GM18502 (cell line): Measurements from ENCODE around the gene RAPGEF4.

Experiments
- ATAC-seq: cut with Tn5 transposase; IDR thresholded peaks from one replicate; pipeline ENCODE4 v1.9.1; 2021; ENCODE audit warnings: mild to moderate bottlenecking; ENCODE audit not compliant: unreplicated experiment, poor library complexity

Gene RAPGEF4

DNA sequence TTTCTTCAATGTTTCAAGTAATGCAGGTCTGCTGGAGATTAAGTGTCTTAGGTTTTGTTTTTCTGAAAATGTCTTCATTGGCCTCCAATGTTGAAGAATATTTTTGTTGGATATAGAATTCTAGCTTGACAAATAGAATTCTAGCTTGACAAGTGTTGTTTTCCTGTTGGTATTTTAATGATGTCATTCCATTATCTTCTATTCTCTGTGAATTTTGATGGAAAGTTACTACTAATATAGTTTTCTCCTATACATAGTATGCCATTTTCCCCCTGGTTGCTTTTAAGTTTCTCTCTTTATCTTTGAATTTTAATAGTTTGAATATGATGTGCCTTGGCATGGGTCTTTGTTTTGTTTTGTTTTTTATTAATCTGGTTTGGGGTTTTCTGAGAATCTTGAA, 119.9 kb downstream of the RAPGEF4 start:
- ATAC-seq = no peak

DNA sequence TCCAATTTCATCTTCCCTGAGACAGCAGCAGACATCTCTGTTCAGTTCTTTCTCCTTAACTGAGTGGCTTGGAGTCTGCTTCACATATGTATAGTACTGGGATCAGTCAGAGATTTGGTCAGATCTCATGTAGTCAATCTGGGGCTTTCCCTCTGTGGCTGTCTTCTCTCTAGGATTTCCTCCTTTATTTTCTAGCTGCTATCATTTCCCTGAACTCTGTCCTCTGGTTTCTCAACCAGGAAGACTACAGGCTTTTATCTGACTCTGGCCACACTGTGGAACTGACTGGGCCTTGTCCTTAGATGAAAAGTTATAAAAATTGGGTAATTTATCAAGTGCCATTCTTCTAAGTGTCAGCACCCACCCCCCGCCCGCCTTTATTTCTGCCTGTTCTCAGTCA, 121.0 kb downstream of the RAPGEF4 start:
- ATAC-seq = no peak

DNA sequence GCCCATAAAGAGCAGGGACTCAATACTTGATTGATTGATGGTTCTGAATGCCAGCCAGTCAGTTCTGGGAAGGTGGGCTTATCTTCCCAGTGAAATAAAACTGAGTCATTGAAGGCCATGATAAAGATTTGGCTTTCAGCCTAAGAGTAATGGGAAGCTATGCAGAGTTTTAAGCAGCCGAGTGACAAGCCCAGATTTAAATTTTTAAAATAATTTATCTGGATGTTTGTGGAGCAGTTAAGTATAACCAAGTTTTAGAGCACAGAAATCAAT, 122.8 kb downstream of the RAPGEF4 start:
- no peak for ATAC-seq

DNA sequence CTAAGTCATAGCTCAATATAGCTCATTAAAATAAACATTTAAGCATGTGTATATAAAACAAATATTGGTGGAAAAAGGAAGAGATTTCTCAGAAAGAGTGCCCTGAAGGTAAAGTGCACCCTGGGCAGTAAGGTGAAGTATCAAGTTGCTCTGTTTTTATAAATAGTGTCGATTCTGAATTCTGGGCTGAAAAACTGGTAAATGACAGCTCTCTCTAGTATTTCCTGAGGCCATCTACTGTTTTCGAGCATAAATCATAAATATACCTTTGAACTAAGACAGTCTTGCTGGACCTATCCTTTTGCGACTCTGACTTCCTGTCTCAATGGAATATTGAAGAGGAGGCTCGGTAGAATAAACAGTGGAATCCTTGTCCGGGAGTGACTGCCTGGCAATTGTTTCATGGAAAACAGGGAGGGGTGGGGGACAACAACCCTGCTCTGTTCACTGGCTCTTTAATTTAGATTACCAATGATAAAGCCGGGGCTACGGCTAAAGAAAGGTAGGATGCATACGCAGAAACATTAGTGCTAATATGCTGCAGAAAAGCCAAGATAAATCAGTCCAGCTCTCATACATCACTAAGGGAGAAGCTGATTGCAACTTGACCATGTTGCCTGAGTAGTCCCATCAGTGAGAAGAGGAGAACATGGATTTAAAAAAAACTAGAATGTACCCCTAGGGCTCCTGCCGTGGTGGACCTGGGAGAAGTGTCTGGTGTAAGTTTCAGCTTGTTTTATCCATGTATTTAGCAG, 124.1 kb downstream of the RAPGEF4 start:
- no peak for ATAC-seq

DNA sequence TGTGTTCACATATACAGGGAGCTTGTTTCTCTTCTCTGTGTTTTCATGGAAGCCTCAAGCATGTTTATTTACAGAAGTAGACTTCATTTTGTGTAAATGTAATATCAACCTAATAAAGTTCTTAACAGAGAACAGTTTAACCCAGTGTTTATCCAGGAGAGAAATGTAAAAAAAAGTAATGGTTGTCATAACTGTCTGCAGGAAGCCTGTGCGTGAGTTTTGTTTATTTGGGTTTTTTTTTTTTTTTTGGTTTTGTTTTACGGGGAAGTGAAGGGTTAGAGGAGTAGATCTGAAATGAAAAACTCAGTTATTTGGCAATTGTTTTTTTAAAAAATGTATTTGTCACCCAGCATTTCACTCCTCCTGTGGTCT, 124.7 kb downstream of the RAPGEF4 start:
- no peak for ATAC-seq

DNA sequence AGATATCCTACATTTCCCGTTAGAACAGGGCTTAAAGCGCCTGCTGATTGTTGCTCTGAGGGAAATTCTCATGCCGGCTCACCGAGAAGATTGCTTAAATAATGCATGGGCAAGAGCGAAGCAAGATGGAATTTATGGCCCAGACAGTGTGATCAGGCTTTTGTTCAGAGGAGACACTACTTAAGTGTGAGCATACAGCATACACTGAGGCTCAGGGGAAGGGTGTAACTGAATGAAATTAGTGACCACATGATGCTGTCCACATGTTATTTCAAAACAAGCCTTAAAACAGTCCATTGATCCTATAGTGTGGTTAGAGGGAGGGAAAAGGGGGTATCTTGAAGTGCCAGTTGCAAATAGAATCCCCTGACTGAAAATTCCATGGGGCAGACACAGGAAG, 125.5 kb downstream of the RAPGEF4 start:
- ATAC-seq = no peak

DNA sequence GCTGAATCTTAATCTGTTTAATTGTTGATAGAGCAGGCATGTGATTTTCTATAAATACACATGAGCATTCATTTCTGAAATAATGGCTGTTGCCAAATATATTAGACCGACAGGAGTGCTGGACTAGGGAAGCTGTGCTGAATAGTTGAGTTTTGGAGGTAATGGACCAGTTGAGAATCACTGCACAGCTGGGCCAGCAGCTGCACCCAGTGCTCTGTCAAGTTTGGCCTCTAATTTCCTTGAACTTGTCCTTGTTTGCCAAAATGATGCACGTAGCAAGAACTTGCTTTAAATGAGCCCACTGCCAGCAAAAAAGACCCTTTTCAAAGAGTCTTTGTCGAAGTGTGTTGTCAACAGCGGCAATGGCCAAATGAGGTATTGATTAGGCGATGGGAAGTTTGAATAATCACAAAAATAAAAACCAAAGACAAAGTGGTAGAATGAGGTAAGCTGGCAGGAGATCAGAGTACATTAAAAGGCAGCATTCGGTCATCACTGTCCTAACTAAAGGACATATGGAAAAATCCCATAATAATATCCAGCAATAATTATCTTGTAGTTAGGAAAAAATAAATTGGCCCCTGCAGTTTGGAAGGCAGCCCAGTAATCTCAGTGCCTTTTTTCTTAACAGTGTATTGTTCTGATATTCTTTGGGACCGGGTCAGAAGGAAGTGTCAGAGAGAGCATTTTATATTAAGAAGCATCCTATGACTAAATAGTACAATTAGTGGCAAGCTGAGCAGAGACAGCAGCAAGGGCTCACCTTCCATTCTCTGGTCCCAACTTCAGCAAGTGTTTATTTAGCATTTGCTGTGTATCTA, 126.2 kb downstream of the RAPGEF4 start:
- no peak for ATAC-seq

DNA sequence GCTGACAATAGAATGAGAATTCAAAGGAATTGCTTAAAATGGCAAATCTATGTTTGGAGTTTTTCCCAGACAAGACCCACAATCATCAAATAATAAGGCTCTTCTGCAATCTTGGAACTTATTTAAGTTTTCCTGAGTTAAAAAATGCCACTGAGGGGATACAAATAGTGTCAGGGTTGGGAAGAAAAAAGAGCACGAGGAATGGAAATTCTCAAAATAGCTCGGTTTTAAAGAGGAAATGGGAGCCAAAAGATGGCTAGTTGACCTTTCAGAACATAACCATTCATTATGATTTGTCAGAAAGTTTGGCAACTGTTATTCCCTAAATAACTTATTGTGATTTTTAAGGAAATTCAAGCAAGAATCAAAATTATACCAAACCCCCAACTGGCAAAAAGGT, 127.7 kb downstream of the RAPGEF4 start:
- ATAC-seq = no peak

DNA sequence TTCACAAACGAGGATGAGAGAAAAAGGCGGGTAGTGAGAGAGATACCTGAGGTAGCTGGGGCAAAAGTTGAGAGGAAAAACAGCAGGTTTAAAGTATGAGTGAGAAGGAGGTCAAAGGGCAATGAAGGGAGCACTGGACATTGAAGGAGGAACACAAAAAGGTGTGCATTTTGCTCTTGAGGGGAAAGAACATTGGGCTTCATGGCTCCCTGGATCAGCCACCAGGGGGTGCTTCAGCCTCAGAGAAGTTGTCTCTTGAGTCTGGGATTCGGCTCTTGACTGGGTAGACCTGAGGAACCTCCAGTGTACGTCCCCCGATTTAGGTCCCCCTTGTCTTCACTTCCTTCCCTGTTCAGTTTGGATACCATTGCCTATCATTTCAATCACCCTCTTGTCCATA, 128.5 kb downstream of the RAPGEF4 start:
- ATAC-seq = no peak

DNA sequence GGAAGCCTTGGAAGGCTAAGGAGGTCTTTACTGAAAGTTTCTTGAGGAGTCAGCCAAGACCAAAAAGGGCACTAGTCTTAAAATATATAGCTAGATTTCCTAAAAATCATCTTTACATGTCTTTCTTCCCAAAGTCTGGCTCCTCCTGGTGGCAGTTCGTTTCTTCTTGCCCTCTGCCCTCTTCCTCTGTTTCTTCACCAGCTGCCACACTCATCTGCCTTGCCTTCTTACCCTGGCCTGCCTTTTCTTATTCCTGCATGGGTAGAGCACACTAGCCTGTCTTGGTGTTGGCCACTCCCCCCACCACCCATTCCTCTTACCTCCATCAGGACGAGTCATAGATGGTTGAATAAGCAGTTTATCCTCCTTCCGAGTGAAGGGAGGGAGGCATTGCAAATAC, 129.8 kb downstream of the RAPGEF4 start:
- ATAC-seq = no peak

DNA sequence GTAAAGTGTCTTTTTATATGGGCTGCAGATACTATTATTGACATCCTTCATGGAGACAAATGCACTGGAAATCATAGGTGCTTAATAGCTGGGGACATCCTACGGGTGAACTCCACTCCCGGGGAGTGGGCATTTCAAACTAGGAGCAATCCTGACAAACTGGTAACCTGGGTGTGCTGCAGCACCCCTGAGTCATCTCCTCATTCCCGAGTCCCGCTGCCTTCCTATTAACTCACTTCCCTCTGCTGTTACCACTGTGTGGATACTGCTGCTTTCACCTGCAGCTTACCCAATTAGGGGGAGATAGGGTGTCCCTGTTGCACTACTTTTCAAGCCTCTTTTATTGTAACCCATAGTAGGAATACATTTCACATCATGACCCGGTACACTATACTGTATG, 134.2 kb downstream of the RAPGEF4 start:
- no peak for ATAC-seq

DNA sequence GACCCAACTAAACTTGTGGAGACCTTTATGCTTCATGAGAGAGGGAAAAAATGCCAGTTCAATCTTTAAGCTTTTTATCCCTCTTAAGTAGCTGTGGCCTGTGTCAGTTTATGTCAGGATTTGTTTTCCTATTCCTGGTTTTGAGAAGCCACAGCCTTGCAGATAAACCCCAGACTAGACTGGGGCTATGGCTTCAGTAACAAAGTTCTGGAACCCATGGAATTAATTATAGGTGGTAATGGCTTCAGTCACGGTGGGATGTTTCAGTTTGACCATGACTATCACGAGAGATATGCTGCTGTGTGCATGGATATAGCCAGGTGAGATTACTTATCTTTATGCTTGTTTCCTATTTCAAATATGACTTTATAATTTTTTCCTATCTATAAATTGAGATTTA, 134.8 kb downstream of the RAPGEF4 start:
- ATAC-seq = no peak

DNA sequence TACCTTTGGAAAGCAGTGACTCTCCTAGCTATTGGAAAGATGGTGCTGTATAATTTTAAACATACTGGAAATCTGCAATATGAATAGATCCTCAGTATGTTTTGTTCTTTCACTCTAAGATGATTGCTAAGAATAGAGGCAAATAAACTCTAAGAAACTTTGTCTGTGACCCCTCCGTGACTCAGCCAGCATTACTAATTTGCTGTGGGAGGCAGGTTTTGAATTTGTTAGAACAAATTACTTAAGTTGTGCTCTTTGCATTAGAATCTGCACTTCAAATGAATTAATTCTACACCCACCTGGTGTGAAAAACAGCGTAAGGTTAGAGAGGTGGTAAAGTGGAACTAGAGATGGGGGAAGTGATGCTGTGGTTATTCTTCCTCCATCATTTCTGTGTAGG, 142.2 kb downstream of the RAPGEF4 start:
- ATAC-seq = no peak

DNA sequence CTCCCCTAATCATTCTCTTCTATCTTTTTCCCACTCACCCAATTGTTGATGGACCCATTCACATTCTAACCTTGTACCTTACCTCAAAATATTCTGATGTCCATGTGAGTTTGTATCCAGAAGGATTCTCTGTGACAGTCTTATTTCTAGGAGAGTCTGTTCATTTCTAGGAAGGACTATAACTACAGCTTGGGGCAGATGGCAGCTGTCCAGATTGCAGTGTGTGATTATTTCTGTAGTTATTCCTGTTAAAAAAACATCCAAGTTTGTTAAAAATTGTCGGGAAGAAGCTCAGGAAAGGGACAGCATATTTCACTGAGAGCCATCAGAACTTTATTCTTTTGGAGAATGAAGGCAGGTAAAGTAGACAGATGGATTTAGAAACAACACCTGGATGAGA, 142.6 kb downstream of the RAPGEF4 start:
- ATAC-seq = no peak

DNA sequence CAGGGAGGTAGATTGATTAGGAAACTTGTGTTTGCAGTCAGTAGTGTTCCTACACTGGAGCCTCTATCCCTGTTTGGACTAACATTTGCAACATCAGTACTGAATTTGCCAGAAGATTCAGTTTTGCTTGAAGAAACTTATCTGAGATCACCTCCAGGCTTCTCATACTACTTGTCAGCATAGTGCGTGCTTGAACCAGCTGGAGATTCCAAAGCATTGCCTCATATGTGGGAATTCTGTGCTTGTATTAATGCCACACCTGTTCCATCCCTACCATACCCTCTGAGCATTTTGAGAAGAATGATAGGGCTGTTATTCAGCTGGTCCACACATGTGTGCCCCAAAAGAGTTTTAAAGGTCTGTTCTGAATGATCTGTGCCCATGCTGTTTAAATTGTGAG, 148.7 kb downstream of the RAPGEF4 start:
- no peak for ATAC-seq

DNA sequence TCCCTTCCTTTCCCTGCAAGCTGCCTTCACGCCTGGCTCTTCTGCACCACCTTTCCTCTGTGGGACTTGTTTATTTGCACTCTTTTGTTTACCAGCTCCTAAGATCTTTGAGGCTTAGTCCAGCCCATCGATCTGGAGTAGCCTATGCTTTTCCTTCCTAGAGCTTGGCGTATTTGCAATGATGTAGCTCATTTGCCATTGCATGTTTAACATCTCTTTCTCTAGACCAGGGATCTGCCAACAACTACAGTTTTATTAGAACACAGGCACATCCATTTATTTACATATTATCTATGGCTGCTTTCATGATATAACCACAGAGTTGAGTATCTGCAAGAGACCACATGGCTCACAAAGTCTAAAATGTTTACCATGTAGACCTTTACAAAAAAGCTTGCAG, 150.4 kb downstream of the RAPGEF4 start:
- no peak for ATAC-seq

DNA sequence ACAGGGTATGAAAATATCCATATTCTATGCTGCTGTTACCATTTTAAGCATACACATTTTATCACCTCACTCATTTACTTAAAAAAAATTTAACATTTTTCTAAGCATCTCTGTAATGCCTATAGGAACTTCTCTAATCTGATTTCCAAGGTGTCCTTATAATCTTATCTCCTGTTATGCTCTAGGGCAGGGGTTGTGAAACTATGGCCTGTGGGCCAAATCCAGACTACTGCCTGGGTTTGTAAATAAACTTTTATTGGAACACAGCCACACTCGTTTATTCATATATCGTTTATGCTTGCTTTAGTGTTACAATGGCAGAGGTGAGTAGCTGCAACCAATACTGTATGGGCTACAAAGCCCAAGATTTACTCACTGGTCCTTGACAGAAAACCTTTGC, 151.6 kb downstream of the RAPGEF4 start:
- ATAC-seq = no peak

DNA sequence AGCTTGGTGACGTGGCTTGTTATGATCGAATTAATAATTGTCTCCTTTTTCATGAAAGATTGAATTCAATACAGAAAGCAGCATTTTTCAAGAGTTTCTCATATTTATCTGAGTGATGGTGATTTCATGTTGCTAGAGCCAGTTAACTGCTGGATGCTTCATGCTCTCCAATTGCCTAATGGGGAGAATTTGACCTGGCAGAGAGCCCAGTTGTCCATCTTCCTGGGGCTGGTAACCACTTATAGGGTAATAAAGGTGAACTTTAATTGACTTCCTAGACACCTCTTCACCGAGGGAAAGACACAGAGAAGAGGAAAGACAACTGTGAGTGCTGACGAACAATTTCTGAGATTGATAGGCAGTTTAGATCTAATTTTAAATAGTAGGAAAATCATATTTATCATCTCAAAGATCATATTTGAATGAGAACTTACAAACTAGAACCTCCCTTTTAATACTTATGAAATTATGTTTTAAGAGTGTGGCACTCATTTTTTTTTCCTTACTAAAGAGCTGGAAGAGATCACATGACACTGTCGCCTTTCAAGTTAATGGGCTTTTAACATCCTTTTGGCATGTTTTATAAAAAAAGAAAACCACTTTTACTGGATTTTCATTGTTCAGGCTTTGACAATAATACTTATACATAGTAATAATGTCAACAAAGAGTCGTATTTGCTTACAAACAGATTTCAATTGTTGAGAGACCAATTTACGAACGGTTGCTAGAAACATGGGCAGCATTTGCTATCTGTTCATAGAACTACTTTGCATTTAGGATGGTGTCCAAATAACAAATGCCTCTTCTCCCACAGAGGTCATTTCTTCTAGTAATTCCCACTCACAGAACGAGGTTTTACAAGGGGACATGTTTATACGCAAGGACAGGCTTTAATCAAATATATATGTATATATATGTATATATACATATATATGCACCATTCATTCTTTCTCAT, 153.3 kb downstream of the RAPGEF4 start:
- no peak for ATAC-seq

DNA sequence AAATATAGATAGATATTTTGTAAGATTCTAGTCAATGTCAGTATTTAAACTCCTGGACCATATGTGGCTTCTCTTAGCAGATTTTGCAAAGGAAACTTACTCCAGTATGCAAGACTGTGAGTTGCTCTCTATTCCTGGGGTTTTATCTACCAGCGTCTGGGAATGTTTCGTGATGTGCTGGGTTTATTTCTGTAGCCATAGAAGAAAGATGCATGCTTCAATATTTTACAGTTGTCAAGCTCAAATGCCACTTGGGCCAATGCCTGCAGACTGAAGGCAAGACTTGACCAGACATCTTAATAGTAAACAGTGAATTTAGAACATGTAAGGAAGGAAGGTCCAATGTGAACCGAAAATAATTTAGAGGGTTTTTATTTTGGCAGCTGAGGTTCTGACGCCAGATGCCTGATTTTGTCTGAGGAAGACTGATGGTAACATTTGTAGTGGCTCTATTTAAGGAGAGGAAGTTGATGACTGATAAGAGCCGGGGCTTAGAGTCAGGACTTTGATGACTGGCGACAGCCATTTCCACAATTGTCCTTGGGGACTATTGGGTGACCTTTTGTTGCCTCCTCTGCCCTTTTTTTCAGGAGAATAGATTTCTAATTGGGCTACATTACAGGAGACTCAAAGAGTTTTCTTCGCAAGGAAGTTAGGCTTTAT, 154.3 kb downstream of the RAPGEF4 start:
- no peak for ATAC-seq

DNA sequence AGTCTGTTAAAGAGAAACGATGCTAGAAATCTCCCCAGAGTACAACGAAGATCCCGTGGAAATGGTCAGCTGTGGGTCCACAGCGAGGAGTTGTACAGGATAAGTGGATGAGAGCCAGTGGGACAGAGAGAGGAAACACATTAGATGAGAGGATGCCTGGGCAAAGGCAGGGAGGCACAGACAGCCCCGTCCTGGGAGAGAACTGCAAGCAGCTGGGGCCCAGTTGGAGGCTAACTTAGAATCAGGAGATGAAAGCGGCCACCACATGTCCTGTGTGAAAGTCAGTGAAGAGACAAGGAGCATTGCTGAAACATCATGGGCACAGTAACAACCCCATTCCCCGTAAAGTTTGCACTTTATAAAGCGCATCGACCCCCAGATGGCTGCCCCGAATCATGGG, 157.5 kb downstream of the RAPGEF4 start:
- no peak for ATAC-seq

DNA sequence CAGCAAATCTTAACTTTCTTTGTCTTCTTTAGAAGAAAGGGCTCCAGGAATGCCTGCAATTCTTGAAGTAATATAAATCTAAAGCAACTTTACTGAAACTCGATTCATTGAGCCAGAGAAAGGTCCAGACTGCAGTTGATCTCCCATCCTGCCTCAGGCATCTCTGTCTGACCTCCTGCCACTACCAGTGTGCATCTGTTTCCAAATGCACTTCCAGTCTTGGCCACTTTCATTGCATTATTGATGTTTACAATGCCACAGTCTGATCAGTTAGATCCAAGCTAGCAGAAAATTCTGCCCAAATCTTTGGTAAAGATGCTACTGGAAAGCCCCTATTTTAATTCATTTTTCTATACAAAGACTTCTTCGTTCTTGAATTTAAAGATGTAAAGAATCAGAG, 158.0 kb downstream of the RAPGEF4 start:
- ATAC-seq = no peak
